Stimulated activated CD8-positive, alpha-beta memory T cell treated with anti-CD3 and anti-CD28 coated beads, Interleukin-12 subunit alpha, Interleukin-12 subunit beta, amount 100 ng/mL, for 4 hours (primary cell): ENCODE measurements around the gene BDKRB2.

ENCODE experiments used
- DNase-seq: peaks from one replicate; pipeline ENCODE4 v3.0.0-alpha.2; 2020; ENCODE audit warnings: low read depth

Gene BDKRB2

GRCh38 chr14:96176811-96177211, 27.8 kb upstream of the BDKRB2 start:
- DNase-seq, result no peak

DNA sequence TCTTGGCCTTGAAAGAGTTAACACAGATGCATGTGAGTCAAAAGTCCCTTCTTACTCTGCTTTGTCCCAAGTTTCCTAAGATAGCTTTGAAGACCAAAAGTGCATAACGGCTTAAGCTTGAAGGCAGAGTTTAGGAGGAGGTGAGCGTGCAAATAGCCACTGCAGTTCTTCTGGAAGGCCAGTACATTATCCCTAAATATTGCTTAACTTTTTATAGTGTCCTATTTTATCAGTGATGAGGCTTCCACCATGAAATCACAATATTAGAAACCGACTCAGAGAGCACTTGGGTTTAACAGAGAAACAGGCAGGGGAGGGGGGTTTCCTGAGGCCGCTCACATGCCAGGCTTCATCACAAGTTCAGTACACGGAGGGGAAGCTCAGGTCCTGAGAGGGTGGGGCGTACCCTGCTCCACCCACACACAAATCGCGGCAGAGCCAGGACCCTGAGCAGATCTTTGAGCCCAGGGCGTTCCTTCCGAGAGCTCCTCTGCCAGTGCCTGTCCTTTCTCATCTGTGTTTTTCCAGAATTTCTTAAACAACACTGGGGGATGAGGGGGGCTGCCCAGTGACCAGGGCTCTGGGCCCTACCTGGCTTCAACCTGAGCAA, 26.8 kb upstream of the BDKRB2 start:
- no peak for DNase-seq

GRCh38 chr14:96178461-96179321, 25.9 kb upstream of the BDKRB2 start:
- no peak for DNase-seq

DNA sequence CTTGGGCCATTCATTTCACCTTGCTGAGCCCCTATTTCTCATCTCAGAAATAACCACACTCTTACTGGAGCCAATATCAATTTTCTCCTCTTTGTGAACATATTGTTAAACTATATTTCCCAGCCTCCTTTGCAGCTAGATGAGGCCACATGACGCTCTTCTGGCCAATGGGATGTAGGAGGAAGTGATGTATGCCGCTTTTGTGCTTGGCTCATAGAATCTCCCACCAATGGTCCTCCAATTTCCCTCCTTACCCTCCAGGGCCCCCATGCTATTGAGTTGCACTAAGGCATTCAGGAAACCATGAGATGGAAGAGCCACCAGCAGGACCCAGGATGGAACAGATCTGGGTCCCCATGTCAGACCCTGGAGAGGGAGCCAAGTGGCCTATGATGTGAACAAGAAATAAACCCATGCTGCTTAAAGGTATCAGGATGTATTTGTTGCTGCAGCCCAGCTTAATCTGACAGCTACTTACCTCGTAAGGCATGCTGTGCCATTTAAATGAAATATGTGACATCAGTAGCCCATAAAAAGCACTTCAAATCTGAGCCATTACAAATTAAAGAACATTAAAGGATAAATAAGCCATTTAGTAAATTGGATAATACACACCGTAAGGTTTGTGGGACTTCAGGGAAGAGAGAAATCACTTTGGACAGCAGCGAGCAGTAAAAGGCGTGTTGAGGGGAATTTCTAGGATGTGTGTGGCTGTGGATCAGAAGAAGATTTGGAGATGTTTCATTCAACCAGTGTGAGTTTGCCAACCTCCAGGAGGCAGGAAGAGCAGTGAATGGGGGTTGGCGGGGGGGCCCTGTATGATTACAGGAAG, 24.4 kb upstream of the BDKRB2 start:
- DNase-seq, result no peak

- no peak for DNase-seq
Observed at GRCh38 chr14:96181186-96182056, 23.2 kb upstream of the BDKRB2 start.

GRCh38 chr14:96182546-96182945, 22.1 kb upstream of the BDKRB2 start:
- DNase-seq, result no peak

GRCh38 chr14:96184737-96185136, 19.9 kb upstream of the BDKRB2 start:
- no peak for DNase-seq

DNA sequence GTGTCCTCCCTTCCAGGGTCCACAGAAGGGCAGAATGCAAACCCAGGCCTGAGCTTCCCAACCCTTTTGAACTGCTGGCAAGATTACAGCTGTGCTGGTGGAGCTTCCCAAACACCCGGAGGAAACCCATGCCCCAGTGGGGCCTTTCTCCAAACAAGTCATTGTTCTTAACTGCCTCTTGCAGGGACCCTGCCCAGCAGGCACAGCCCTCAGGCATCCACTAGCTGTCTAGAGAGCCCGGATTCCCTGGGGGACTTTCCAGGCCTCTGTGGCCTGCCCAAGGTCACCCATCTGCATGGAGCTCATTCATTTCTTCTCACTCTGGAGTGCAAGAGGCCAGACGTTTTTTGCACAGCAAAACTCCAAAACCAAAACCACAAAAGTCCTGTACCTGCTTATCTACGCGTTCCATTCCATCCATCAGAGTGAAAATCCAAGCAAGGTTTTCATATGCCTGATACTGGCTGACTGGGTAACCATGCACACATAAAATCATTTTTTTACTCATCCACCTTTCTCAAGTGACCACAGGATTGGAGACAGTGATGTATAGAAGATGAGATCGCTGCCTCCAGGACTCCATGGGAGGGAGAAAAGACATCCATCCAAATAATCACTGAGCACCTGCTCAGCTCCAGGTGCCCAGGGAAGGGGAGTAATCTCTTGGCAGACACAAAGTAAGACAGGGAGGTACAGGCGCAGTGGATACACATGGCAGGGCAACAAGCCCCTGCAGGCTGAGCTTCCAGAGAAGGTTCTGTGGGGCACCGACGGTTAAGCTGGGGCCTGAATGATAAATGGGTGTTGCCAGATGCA, 17.2 kb upstream of the BDKRB2 start:
- DNase-seq, result no peak

DNA sequence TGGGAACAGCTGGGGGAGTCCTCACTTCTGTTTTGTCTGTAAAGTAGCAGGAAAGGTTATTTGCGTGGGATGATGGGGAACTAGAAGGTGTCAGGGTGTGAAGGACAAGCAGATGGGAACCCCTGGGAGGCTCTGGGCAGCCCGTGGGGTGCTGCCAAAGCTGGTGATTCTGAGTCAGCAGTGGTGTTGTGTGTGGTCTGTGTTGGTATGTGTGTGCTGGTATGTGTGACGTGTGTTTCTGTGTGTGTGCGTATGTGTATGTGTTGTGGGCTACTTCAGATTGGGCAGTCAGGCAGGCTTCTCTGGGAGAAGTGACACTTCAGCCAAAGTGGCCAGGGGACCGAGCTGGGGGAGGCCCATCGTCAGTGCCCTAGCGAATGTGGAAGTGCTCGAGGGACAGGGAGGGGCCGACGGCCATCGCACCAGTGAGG, 15.3 kb upstream of the BDKRB2 start:
- DNase-seq, result no peak

DNA sequence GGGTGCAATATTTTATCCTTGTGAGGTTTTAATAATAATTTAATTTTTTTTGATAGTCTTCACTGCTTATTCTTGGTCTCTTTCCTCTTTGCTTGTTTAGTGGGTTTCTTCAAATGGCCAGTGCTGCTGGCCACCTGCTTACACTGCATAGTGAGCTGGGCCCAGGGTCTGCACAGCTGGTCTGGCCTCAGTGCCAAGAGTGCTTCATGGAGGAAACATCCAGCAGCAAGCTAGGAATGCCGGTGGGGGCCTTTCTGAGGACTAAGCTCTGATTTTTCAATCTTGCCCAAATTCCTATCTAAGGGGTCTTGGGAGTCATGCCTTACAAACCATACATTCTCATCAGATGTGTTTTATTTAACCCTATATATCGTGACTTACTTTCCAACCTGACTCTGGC, 13.3 kb upstream of the BDKRB2 start:
- DNase-seq, result no peak

DNA sequence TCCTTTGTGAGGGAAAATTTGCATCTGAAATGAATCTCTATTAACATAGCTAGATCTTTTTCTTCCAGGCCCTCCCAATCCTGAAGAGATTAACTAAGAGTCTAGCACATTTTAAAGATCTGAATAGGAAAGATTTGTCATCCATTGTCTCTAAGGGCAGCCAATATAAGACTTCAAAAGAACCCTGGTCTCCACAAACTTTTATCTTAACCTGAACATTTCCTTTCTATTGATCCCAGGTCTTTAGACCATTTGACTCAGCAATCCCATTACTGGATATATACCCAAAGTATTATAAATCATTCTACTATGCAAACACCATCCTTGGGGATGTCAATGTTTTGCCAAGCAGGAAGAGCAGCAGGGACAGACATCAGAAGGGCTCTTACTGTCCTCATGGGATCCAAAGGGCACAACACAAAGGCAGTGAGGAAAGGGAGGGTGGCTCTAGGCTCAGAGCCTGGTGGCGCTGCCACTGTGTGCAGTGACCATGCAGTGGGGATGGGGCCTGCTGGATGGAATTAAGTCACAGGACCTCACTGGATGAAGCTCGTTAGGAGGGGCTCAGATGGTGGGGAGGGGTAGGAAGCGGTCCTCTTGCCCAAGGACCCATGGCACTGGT, 12.7 kb upstream of the BDKRB2 start:
- no peak for DNase-seq

- no peak for DNase-seq
Observed at GRCh38 chr14:96192975-96193805, 11.4 kb upstream of the BDKRB2 start.

GRCh38 chr14:96194262-96194656, 10.4 kb upstream of the BDKRB2 start:
- DNase-seq, result no peak

GRCh38 chr14:96194657-96195431, 9.8 kb upstream of the BDKRB2 start:
- DNase-seq, result no peak

DNA sequence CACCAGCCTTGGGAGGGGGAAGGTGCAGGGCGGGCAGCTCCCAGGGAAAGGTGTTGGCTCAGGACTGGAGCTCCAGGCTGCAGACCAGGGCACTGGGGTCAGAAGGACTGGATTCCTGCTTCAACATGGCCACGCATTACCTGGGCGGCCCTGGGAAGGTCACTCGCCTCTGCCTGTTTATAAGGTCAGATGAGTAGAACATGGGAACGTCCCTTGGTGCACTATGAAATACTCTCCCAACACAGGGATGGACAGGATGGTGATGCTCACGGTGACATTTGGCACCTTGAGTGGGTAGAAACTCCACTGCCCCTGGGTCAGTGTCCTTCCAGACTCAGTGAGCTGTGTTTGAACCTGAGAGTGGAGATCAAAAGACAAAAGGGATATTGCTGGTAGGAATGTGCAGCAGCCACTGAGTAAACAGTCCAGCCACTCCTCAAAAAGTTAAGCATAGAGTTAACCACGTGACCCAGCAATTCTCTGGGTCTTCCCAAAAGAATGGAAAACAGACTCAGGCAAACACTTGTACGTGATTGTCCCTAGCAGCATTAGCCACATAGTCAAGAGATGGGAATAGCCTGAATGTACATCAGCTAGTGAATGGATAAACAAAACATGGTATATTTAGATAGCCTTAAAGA, 9.1 kb upstream of the BDKRB2 start:
- DNase-seq, result no peak

- no peak for DNase-seq
Observed at GRCh38 chr14:96197163-96197852, 7.3 kb upstream of the BDKRB2 start.

- no peak for DNase-seq
Observed at GRCh38 chr14:96197969-96198368, 6.7 kb upstream of the BDKRB2 start.
